B cell (primary cell): Measurements from ENCODE around the gene ERI3. TPM values are rescaled to one million over a fixed set of nuclear protein-coding genes. Genes with fewer than 3 reads are reported as not detected.

Experiments
- ATAC-seq: fragments of 200-7000 bp; cut with Tn5 transposase; one replicate; pipeline ENCODE4 v1.10.0; 2021; ENCODE audit warnings: low read depth, mild to moderate bottlenecking, moderate number of reproducible peaks, moderate library complexity
- CTCF ChIA-PET: fragments of 350-600 bp; sonication (Branson Sonifier 250); formaldehyde crosslinking; loops from one replicate; lab custom pipeline; 2021; ENCODE audit warnings: antibody characterized with exemption, inconsistent platforms; lab: Charles Lee
- POLR2A ChIA-PET: fragments of 350-600 bp; sonication (Branson Sonifier 250); formaldehyde crosslinking; loops from one replicate; lab custom pipeline; 2021; ENCODE audit warnings: antibody characterized with exemption; lab: Charles Lee
- DNase-seq: peaks from one replicate; pipeline ENCODE4 v3.0.0; 2013
- H2AFZ ChIP-seq: 2 replicates; pipeline ENCODE4 v1.6.1; 2012; ENCODE audit warnings: mild to moderate bottlenecking, low read depth, low read length; ENCODE audit not compliant: insufficient read depth, poor library complexity, severe bottlenecking
- H3K27ac ChIP-seq, 2 donors: 1 replicate in 1 of 2; 2 replicates in 1 of 2; pipeline ENCODE4 v1.5.1; 2012 to 2013; ENCODE audit warnings: low read length in 2 of 2, mild to moderate bottlenecking in 2 of 2, moderate library complexity in 1 of 2
- H3K27me3 ChIP-seq, 4 experiments: fragments of 200-600 bp in 1 of 4; sonication (generic) in 1 of 4; replicated peaks in 1 of 4; 1 replicate in 2 of 4; 2 replicates in 2 of 4; pipeline versions ENCODE4 v1.6.1 to v1.7.0; 2013 to 2016; ENCODE audit warnings: low read length in 3 of 4, mild to moderate bottlenecking in 2 of 4, mixed read lengths in 1 of 4, moderate library complexity in 1 of 4; ENCODE audit not compliant: insufficient read depth in 4 of 4, control insufficient read depth in 3 of 4; ENCODE audit errors: control extremely low read depth in 1 of 4
- H3K36me3 ChIP-seq, 2 experiments: replicated peaks in 1 of 2; 1 replicate in 1 of 2; 2 replicates in 1 of 2; pipeline versions ENCODE4 v1.6.1 to v1.7.1; 2013; ENCODE audit warnings: low read length in 1 of 2; ENCODE audit not compliant: insufficient read depth in 2 of 2, control insufficient read depth in 1 of 2; ENCODE audit errors: control extremely low read depth in 1 of 2, extremely low read depth in 1 of 2
- H3K4me1 ChIP-seq, 2 donors: fragments of 200-600 bp in 1 of 2; sonication (generic) in 1 of 2; 1 replicate in 1 of 2; 2 replicates in 1 of 2; pipeline versions ENCODE4 v1.5.1 to v1.6.1; 2013 to 2017; ENCODE audit warnings: low read length in 2 of 2; ENCODE audit not compliant: control insufficient read depth in 2 of 2, insufficient read depth in 2 of 2
- H3K4me2 ChIP-seq: replicated peaks from 2 replicates; pipeline ENCODE3; 2012; ENCODE audit warnings: mild to moderate bottlenecking, low read depth, low read length; ENCODE audit not compliant: poor library complexity, severe bottlenecking
- H3K4me3 ChIP-seq, 5 experiments: fragments of 200-600 bp in 1 of 5; sonication (generic) in 1 of 5; 1 replicate in 3 of 5; 2 replicates in 2 of 5; pipeline versions ENCODE4 v1.5.1 to v1.7.0; 2011 to 2016; ENCODE audit warnings: low read length in 4 of 5, mild to moderate bottlenecking in 4 of 5, low read depth in 2 of 5, control low read depth in 1 of 5, moderate library complexity in 1 of 5; ENCODE audit not compliant: insufficient read depth in 1 of 5; ENCODE audit errors: control extremely low read depth in 1 of 5, extremely low read depth in 1 of 5
- H3K79me2 ChIP-seq: fragments of 200-600 bp; sonication (generic); one replicate; pipeline ENCODE4 v1.6.0; 2016; ENCODE audit warnings: low read length; ENCODE audit not compliant: control insufficient read depth, insufficient read depth
- H3K9ac ChIP-seq: fragments of 200-600 bp; sonication (generic); 2 replicates; pipeline ENCODE4 v1.6.1; 2017; ENCODE audit warnings: mild to moderate bottlenecking, low read length, moderate library complexity
- H3K9me3 ChIP-seq, 3 donors: one replicate each; pipeline versions ENCODE4 v1.6.1 to v1.7.1; 2013; ENCODE audit warnings: low read length in 2 of 3; ENCODE audit not compliant: control insufficient read depth in 2 of 3, insufficient read depth in 1 of 3; ENCODE audit errors: control extremely low read depth in 1 of 3
- H4K20me1 ChIP-seq: 2 replicates; pipeline ENCODE4 v1.6.0; 2012; ENCODE audit warnings: mild to moderate bottlenecking, low read length; ENCODE audit not compliant: insufficient read depth, control insufficient read depth, poor library complexity, severe bottlenecking
- H3K27ac Mint-ChIP-seq: one replicate; pipeline ENCODE4 v1.8.0; 2021; ENCODE audit warnings: mixed read lengths
- H3K27me3 Mint-ChIP-seq: one replicate; pipeline ENCODE4 v1.8.0; 2021; ENCODE audit warnings: mixed read lengths
- H3K4me1 Mint-ChIP-seq: one replicate; pipeline ENCODE4 v1.8.0; 2021; ENCODE audit warnings: mixed read lengths
- H3K4me3 Mint-ChIP-seq: one replicate; pipeline ENCODE4 v1.8.0; 2021; ENCODE audit warnings: mixed read lengths
- H3K9me3 Mint-ChIP-seq: one replicate; pipeline ENCODE4 v1.8.0; 2022; ENCODE audit warnings: mixed read lengths; ENCODE audit not compliant: insufficient read depth
- EZH2 ChIP-seq: IDR thresholded peaks from 2 replicates; pipeline ENCODE4 v1.6.1; 2012; ENCODE audit warnings: borderline replicate concordance, low read depth, mild to moderate bottlenecking, moderate library complexity, low read length; ENCODE audit not compliant: insufficient read depth, poor library complexity, severe bottlenecking
- WGBS: methylation state at CpG from one replicate; pipeline ENCODE4 v1.1.5; 2013; ENCODE audit warnings: missing lambda C conversion rate; ENCODE audit not compliant: insufficient coverage; 5-methylcytosine and 5-hydroxymethylcytosine counted together
- intact Hi-C: fragments of 100-400 bp; cut with micrococcal nuclease; formaldehyde crosslinking; loops from one replicate; pipeline ENCODE4 v1.10.0; 2022
- polyA plus RNA-seq: library from polyadenylated mRNA; depleted of rRNA; stranded (reverse); fragments of >200 nt; gene quantifications from 2 replicates; pipeline ENCODE4 v1.2.3, GENCODE V29; 2012
- total RNA-seq, 2 donors: library from RNA; stranded (reverse); fragments of 120-200 nt in 1 of 2; gene quantifications; 1 replicate in 1 of 2; 2 replicates in 1 of 2; pipeline versions ENCODE4 v1.2.3 to v1.2.4, GENCODE V29; 2013 to 2022
- TF ChIP-seq, protein P1 (sequence below): fragments of 200-600 bp; IDR thresholded peaks from one replicate; pipeline ENCODE4 v1.8.0; 2022; ENCODE audit warnings: antibody characterized with exemption, mild to moderate bottlenecking

Gene ERI3
- total and polyA plus RNA-seq, 2 donors (not counting 1 experiment from before 2014, with no cell fraction given) = 37.5 to 53.9 TPM

DNA sequence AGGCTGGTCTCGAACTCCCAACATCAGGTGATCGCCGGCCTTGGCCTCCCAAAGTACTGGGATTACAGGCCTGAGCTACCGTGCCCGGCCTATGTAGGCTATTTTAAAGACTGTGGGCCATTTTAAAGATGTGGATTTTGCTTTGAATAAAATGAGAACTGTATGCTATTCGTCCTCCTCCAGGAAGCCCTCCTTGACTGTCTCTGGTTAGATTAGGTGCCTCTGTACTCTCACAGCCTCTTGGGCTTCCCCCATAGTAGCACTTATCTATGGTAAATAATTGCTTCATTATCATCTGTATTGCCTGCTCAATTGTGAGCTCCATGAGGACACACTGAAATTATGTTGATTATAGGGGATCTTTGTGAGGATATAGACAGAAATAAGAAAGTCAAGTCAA, 20.5 kb upstream of the ERI3 start:
- no peaks in the 10 kb centered on the region for H3K9me3 ChIP-seq
- no peak overlapping the region for H3K27ac ChIP-seq
- ChIA-PET CTCF (interaction anchor here (9.1 kb wide), 1 partner anchor 218 kb away, joined by 126 read pairs; no protein-coding TSS in a partner anchor), POLR2A (no interaction called here)
- H3K9me3 Mint-ChIP-seq = no peaks in the 10 kb centered on the region
- no peaks in the 10 kb centered on the region for H3K4me1 Mint-ChIP-seq
- intact Hi-C loops = no loop called here
- no peak overlapping the region for H3K27ac Mint-ChIP-seq
- ATAC-seq (no peak), DNase-seq (no peak)
- H3K4me3 Mint-ChIP-seq = no peak overlapping the region
- WGBS = no CpG with 5 or more reads among the region's 6 CpGs
- H3K27me3 Mint-ChIP-seq = no peaks in the 10 kb centered on the region
- no peak overlapping the region for H3K9ac ChIP-seq
- no peaks in the 10 kb centered on the region for H3K36me3 ChIP-seq
- no peaks in the 10 kb centered on the region for H3K27me3 ChIP-seq
- no peaks in the 10 kb centered on the region for H4K20me1 ChIP-seq
- no peaks in the 10 kb centered on the region for H3K79me2 ChIP-seq
- no peak overlapping the region for H3K4me2 ChIP-seq
- no peak overlapping the region for H2AFZ ChIP-seq
- TF ChIP-seq EZH2 = no peak
- TF ChIP-seq, protein P1, sequence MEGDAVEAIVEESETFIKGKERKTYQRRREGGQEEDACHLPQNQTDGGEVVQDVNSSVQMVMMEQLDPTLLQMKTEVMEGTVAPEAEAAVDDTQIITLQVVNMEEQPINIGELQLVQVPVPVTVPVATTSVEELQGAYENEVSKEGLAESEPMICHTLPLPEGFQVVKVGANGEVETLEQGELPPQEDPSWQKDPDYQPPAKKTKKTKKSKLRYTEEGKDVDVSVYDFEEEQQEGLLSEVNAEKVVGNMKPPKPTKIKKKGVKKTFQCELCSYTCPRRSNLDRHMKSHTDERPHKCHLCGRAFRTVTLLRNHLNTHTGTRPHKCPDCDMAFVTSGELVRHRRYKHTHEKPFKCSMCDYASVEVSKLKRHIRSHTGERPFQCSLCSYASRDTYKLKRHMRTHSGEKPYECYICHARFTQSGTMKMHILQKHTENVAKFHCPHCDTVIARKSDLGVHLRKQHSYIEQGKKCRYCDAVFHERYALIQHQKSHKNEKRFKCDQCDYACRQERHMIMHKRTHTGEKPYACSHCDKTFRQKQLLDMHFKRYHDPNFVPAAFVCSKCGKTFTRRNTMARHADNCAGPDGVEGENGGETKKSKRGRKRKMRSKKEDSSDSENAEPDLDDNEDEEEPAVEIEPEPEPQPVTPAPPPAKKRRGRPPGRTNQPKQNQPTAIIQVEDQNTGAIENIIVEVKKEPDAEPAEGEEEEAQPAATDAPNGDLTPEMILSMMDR = no peak
- no peaks in the 10 kb centered on the region for H3K4me1 ChIP-seq
- H3K4me3 ChIP-seq = no peak overlapping the region

GRCh38 chr1:44371206-44371605, 16.1 kb upstream of the ERI3 start:
- ChIA-PET CTCF (interaction anchor here (0.7 kb wide), 1 partner anchor 223 kb away, joined by 3 read pairs; no protein-coding TSS in a partner anchor), POLR2A (no interaction called here)
- Histone ChIP-seq H3K4me3 (no peak overlapping the region), H3K27ac (no peak overlapping the region), H4K20me1 (no peaks in the 10 kb centered on the region), H3K79me2 (no peaks in the 10 kb centered on the region), H3K27me3 (no peaks in the 10 kb centered on the region), H3K9me3 (no peaks in the 10 kb centered on the region), H2AFZ (no peak overlapping the region), H3K4me1 (no peaks in the 10 kb centered on the region), H3K4me2 (no peak overlapping the region), H3K36me3 (no peaks in the 10 kb centered on the region), H3K9ac (no peak overlapping the region)
- intact Hi-C loops = no loop called here
- TF ChIP-seq EZH2 = no peak
- TF ChIP-seq, protein P1 = no peak
- H3K27ac Mint-ChIP-seq = no peak overlapping the region
- H3K4me1 Mint-ChIP-seq = no peaks in the 10 kb centered on the region
- H3K4me3 Mint-ChIP-seq = no peak overlapping the region
- H3K9me3 Mint-ChIP-seq = no peaks in the 10 kb centered on the region
- H3K27me3 Mint-ChIP-seq = peaks cover 13% of the 10 kb centered on the region
- DNase-seq (no peak), ATAC-seq (no peak)
